Ishikawa (cell line): ENCODE measurements around the gene CYB561.

Experiments
- CEBPB ChIP-seq: IDR thresholded peaks from 2 replicates; pipeline ENCODE4 v1.6.1; 2012
- CREB1 ChIP-seq: IDR thresholded peaks from 2 replicates; pipeline ENCODE4 v1.6.1; 2012; ENCODE audit warnings: low read depth
- EGR1 ChIP-seq: IDR thresholded peaks from 2 replicates; pipeline ENCODE4 v1.6.1; 2012
- EP300 ChIP-seq: IDR thresholded peaks from 2 replicates; pipeline ENCODE4 v1.6.1; 2012; ENCODE audit warnings: borderline replicate concordance
- FOXM1 ChIP-seq: IDR thresholded peaks from 2 replicates; pipeline ENCODE4 v1.6.1; 2012; ENCODE audit warnings: low read depth, borderline replicate concordance
- MAX ChIP-seq: IDR thresholded peaks from 2 replicates; pipeline ENCODE4 v1.6.1; 2012
- NFIC ChIP-seq: IDR thresholded peaks from 2 replicates; pipeline ENCODE4 v1.6.1; 2012
- RAD21 ChIP-seq: IDR thresholded peaks from 2 replicates; pipeline ENCODE4 v1.6.1; 2012; ENCODE audit warnings: low read depth
- TAF1 ChIP-seq: IDR thresholded peaks from 2 replicates; pipeline ENCODE4 v1.6.1; 2012; ENCODE audit warnings: low read depth, mild to moderate bottlenecking
- TCF12 ChIP-seq: IDR thresholded peaks from 2 replicates; pipeline ENCODE4 v1.6.1; 2012; ENCODE audit warnings: low read depth
- TEAD4 ChIP-seq: IDR thresholded peaks from 2 replicates; pipeline ENCODE4 v1.6.1; 2012
- USF1 ChIP-seq: IDR thresholded peaks from 2 replicates; pipeline ENCODE4 v1.6.1; 2012
- YY1 ChIP-seq: IDR thresholded peaks from 2 replicates; pipeline ENCODE4 v1.6.1; 2012; ENCODE audit warnings: low read depth
- ZBTB7A ChIP-seq: IDR thresholded peaks from 2 replicates; pipeline ENCODE4 v1.6.1; 2012; ENCODE audit warnings: low read depth
- TF ChIP-seq, protein P1 (sequence below): IDR thresholded peaks from 2 replicates; pipeline ENCODE4 v1.6.1; 2012; ENCODE audit warnings: low read depth, mild to moderate bottlenecking

Gene CYB561

DNA sequence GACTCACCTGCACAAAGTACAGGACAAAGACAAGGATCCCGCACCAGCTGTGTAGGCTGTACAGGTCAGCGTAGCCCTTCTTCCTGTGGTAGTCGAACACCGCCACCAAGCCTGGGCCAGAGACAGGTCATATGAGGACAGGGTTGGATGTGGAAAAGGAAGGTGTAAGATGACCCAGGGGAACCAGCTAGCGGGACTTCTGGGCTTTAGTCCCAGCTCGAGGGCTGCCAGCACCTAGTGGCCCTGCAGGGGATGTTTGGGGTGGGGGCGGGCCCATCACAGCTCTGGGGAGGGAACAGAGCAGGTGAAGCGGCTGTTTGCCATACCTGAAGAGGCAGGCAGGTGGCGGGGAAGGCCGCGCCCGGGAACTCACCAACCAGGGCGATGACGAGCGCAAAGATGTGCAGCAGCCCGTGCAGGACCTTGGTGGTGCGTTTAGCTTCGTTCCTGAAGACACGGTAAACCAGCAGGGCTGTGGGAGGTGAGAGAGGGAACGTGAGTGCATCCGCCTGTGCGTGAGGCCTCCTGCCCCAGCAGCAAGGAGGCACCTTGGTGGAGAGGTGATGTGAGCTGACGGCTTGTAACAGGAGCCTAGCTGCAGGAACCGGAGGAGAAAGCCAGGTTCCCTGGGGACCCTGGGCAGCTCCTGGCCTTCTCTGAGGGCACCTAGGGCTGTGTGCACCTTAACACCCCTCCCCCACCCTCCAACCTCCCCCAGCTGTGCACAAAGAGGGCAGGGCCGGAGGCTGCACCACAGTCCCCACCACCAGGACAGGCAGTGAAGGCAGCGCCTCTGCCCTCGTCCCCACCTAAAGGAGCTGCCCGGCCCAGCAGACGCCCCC is 10.2 kb downstream of the CYB561 start:
- TF ChIP-seq EP300 (peak; percentile 10), TEAD4 (0 out of 2 replicates have a peak, but pooled peaks have one; percentile 32), RAD21 (peak; percentile 68), ZBTB7A (no peak), TCF12 (peak; percentile 65), USF1 (0 out of 2 replicates have a peak, but pooled peaks have one; percentile 2), FOXM1 (no peak), MAX (peak; percentile 26; the same call in 1 of the 2 replicates), NFIC (peak; percentile 23; the same call in 1 of the 2 replicates)

- TF ChIP-seq RAD21 (no peak), EP300 (no peak), TCF12 (no peak), ZBTB7A (no peak), NFIC (peak; percentile 84), USF1 (no peak), MAX (peak; percentile 44; the same call in 1 of the 2 replicates), EGR1 (no peak)
- TF ChIP-seq, protein P1, sequence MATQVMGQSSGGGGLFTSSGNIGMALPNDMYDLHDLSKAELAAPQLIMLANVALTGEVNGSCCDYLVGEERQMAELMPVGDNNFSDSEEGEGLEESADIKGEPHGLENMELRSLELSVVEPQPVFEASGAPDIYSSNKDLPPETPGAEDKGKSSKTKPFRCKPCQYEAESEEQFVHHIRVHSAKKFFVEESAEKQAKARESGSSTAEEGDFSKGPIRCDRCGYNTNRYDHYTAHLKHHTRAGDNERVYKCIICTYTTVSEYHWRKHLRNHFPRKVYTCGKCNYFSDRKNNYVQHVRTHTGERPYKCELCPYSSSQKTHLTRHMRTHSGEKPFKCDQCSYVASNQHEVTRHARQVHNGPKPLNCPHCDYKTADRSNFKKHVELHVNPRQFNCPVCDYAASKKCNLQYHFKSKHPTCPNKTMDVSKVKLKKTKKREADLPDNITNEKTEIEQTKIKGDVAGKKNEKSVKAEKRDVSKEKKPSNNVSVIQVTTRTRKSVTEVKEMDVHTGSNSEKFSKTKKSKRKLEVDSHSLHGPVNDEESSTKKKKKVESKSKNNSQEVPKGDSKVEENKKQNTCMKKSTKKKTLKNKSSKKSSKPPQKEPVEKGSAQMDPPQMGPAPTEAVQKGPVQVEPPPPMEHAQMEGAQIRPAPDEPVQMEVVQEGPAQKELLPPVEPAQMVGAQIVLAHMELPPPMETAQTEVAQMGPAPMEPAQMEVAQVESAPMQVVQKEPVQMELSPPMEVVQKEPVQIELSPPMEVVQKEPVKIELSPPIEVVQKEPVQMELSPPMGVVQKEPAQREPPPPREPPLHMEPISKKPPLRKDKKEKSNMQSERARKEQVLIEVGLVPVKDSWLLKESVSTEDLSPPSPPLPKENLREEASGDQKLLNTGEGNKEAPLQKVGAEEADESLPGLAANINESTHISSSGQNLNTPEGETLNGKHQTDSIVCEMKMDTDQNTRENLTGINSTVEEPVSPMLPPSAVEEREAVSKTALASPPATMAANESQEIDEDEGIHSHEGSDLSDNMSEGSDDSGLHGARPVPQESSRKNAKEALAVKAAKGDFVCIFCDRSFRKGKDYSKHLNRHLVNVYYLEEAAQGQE, result no peak
These were observed 11.0 kb downstream of the CYB561 start for GRCh38 chr17:63434951-63435571.

- no peak for TF ChIP-seq YY1
- no peak for TF ChIP-seq EP300
- TF ChIP-seq FOXM1, result no peak
- TF ChIP-seq, protein P1, result no peak
- no peak for TF ChIP-seq ZBTB7A
- no peak for TF ChIP-seq CEBPB
- TF ChIP-seq TAF1, result no peak
- no peak for TF ChIP-seq EGR1
These were observed 12.1 kb downstream of the CYB561 start for GRCh38 chr17:63433746-63434591.

GRCh38 chr17:63431939-63432804 is 13.9 kb downstream of the CYB561 start:
- TF ChIP-seq YY1, result no peak
- TF ChIP-seq MAX, result no peak
- no peak for TF ChIP-seq NFIC
- TF ChIP-seq, protein P1, result no peak
- TF ChIP-seq CEBPB, result no peak
- no peak for TF ChIP-seq TEAD4
- TF ChIP-seq TAF1, result no peak
- no peak for TF ChIP-seq ZBTB7A
- TF ChIP-seq FOXM1, result no peak
- TF ChIP-seq RAD21, result no peak
- no peak for TF ChIP-seq EP300
- no peak for TF ChIP-seq TCF12
- no peak for TF ChIP-seq USF1
- TF ChIP-seq CREB1, result no peak
- no peak for TF ChIP-seq EGR1
